HG03025 (cell line): ENCODE results near the gene ALDH4A1.
"Not testable (repeated sequence)": the region's sequence is repeated elsewhere in the genome, so short reads cannot be mapped to it uniquely, and the experiment has no call there.

Experiments
- ATAC-seq: cut with Tn5 transposase; IDR thresholded peaks from one replicate; pipeline ENCODE4 v1.9.1; 2021; ENCODE audit warnings: mild to moderate bottlenecking, moderate library complexity; ENCODE audit not compliant: unreplicated experiment, low FRiP score

ALDH4A1 gene

GRCh38 chr1:18901147-18901951 lies 1.0 kb downstream of the ALDH4A1 start:
- no peak for ATAC-seq

- no peak for ATAC-seq
Measured at GRCh38 chr1:18900303-18900841, 2.0 kb downstream of the ALDH4A1 start.

GRCh38 chr1:18899363-18900049 lies 2.8 kb downstream of the ALDH4A1 start:
- ATAC-seq = no peak

GRCh38 chr1:18898567-18898966 lies 3.8 kb downstream of the ALDH4A1 start:
- no peak for ATAC-seq

- ATAC-seq = no peak
Measured at GRCh38 chr1:18895317-18895716, 7.0 kb downstream of the ALDH4A1 start.

GRCh38 chr1:18893120-18893519 lies 9.2 kb downstream of the ALDH4A1 start:
- ATAC-seq = no peak

- not testable (repeated sequence) for ATAC-seq
Measured at GRCh38 chr1:18891858-18892257, 10.5 kb downstream of the ALDH4A1 start.

DNA sequence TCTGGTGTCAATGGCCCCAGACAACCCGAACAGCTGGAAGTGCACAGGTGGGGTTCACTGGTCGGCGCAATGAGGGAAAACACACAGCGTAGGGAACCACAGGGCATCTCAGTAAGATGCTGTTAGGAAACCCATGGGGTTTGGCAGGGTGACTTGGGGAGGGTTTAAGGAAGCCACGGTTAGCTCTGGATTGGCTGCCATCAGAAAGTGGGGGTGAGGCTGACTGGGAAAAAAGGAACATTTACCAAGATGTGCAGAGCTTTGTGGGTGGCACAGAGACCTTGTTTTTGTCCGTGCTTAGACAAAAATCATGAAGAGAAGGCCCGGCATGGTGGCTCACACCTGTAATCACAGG lies 11.0 kb downstream of the ALDH4A1 start:
- no peak for ATAC-seq

- no peak for ATAC-seq
Measured at GRCh38 chr1:18890706-18891425, 11.5 kb downstream of the ALDH4A1 start.

DNA sequence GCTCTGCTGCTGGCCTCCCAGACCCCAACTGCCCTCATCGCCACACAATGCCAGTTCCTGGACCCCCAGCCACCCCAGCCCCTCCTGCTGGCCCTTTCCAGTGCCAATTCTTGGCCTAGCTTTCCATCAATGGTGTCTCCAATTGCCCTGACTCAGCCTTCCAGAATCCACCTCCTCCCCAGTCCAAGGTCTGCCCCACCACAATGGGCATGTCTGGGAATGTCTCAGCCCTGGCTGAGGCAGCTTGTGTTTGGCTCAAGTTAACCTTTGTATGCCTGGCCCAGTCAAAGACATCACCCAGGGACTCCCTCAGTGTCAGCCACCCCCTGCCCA lies 16.4 kb downstream of the ALDH4A1 start:
- no peak for ATAC-seq

- ATAC-seq = no peak
Measured at GRCh38 chr1:18885311-18886002, 16.9 kb downstream of the ALDH4A1 start.

GRCh38 chr1:18884727-18885126 lies 17.6 kb downstream of the ALDH4A1 start:
- ATAC-seq = no peak

- ATAC-seq = no peak
Measured at GRCh38 chr1:18884419-18884717, 18.0 kb downstream of the ALDH4A1 start.

DNA sequence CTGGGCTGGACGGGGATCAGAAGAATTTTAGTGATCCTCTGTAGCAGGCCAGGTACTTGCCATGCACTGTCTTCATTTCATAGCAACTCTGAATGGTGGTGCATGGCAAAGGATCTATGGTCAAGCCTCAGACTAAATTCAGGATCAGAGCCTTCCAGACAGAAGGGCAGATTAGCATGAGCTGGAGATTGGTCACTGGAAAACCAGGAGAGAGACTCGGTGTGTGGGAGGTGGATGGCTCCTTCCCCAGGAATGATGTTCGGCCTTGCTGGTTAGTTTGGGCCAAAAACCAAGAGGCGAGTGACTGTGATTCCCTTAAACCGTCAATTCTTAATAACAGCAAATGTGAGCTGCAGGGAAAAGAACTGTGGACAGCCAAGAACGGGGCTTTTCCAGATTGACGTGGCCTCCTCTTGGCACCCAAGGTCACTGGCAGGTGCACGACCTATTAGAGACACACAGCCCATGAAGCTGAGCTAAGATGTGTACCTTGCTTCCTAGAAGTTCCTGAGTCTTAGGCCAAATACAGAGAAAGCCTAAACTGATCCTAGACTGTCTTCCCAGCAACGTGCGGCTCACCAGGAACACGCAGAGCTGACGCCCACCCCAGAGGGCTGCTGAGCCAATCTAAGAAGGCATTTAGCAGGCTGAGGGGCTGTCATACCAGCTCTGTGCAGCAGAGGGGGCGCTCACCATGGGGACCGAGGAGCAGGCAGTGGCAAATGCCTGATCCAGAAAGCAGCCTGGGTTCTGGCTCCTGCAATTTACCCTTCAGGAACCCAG lies 18.5 kb downstream of the ALDH4A1 start:
- ATAC-seq = no peak

- no peak for ATAC-seq
Measured at GRCh38 chr1:18883079-18883478, 19.3 kb downstream of the ALDH4A1 start.

DNA sequence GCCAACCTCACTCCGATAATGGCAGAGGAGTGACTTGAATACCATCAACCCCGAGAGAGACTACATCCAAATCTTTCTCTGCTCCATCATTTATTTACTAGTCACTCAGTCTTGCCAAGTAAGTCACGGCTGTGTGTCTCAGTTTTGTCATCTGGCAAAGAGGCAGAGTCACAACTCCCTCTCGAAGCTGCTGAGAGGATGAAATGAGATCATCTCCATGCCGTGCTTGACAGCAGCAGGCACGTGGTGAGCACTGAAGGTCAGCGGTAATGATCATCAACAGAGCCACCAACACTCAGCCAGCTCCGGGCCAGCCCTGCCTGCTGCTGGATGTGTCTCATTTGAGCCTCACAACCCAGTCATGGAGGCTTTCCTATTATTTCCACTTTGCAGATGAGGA lies 19.9 kb downstream of the ALDH4A1 start:
- ATAC-seq = no peak

- no peak for ATAC-seq
Measured at GRCh38 chr1:18881642-18882431, 20.5 kb downstream of the ALDH4A1 start.

DNA sequence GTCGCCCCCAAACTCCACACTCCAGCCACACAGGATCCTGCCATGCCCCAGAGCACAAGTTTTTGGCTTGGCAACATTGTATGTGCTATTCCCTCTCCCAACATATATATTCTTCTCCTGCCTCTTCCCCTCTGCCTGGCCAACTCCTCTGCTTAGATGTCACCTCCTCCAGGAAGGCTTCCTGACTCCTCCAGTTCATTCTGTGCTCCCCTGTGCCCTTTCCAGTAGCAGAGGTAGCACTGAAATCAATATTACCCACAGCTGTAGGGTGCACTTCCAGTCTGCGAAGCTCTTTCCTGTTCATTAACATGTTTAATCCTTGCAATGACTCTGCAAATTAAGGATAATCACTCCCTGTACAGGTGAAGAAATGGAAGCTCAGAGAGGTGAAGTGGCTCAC lies 21.2 kb downstream of the ALDH4A1 start:
- no peak for ATAC-seq

DNA sequence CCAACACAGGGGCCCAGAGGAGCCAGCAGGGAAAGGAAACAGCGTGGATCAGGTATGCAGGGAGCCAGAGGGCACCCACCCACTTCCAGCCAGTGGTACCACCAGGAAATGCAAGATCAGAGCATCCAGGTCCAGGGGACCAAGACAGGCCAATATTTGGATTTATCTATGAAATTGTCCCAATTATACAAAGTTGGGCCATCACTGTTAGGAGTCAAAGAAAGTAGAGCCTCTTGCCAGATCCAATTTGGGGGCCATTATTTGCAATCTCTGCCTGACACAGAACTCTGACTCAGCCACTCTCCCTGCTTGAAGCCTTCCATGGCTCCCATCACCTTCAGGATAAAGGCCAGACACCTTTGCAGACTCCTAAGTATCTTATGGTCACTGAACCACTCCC lies 21.8 kb downstream of the ALDH4A1 start:
- no peak for ATAC-seq
